ENCODE measurements around the gene SLC38A7.
"Not testable (repeated sequence)": the region's sequence is repeated elsewhere in the genome, so short reads cannot be mapped to it uniquely, and the experiment has no call there.

The SLC38A7 gene

DNA sequence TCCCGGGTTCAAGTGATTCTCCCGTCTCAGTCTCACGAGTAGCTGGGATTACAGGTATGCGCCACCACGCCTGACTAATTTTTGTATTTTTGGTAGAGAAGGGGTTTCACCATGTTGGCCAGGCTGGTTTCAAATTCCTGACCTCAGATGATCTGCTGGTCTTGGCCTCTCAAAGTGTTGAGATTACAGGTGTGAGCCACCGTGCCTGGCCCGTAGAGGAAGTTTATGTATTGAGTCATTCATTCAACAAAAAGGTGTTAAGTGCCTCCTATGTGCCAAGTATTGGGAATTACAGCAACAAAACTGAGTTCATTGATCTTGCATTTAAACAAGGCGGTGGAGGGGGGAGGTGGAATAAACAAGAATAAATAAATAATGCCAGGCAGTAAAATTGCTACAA, 44.7 kb downstream of the SLC38A7 start:
- no peak for DNase-seq (ENCODE audit: low spot score)
- TF ChIP-seq CTCF (IDR thresholded peaks at IDR 0.05; ENCODE audit: borderline replicate concordance, control extremely low read depth, extremely low read depth, insufficient read depth, missing control alignments), result no peak
- in situ Hi-C loops (cut with MboI; ENCODE audit: low sequenced_read_pairs, unreplicated experiment), result no loop called here

GRCh38 chr16:58639230-58639629, 45.3 kb downstream of the SLC38A7 start:
- no peak for TF ChIP-seq CTCF (IDR thresholded peaks at IDR 0.05; ENCODE audit: borderline replicate concordance, control extremely low read depth, extremely low read depth, insufficient read depth, missing control alignments)
- in situ Hi-C loops (cut with MboI; ENCODE audit: low sequenced_read_pairs, unreplicated experiment), result no loop called here

GRCh38 chr16:58638148-58639036, 46.2 kb downstream of the SLC38A7 start:
- no peak for DNase-seq (ENCODE audit: low spot score)
- in situ Hi-C loops (cut with MboI; ENCODE audit: low sequenced_read_pairs, unreplicated experiment), result no loop called here
- no peak for TF ChIP-seq CTCF (IDR thresholded peaks at IDR 0.05; ENCODE audit: borderline replicate concordance, control extremely low read depth, extremely low read depth, insufficient read depth, missing control alignments)

More at GRCh38 chr16:58639230-58639629, 45.3 kb downstream of the SLC38A7 start:
- no peak for DNase-seq (ENCODE audit: low spot score)

- in situ Hi-C loops (cut with MboI; ENCODE audit: low sequenced_read_pairs, unreplicated experiment); DNase-seq (ENCODE audit: low spot score): not testable (repeated sequence)
Observed at GRCh38 chr16:58637021-58637420, 47.5 kb downstream of the SLC38A7 start.

DNA sequence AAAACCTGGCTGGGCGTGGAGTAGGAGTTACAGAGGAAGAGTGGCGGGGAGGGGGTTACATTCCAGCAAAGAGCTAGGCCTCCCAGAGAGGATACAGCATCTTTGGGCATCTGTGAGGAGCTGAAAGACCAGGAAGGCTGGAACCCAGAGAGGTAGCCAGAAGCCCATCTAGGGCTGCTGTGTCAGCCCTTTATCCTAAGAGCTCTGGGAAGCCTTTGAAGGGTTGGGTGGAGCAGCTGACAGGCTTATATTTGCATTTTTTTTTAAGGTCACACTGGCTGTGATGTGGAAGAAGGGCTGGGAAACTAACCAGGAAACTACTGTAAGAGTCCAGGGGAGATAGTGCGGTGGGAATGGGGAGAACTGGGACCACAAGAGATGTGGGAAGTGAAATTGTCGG, 48.1 kb downstream of the SLC38A7 start:
- no peak for TF ChIP-seq CTCF (IDR thresholded peaks at IDR 0.05; ENCODE audit: borderline replicate concordance, control extremely low read depth, extremely low read depth, insufficient read depth, missing control alignments)
- no peak for DNase-seq (ENCODE audit: low spot score)
- in situ Hi-C loops (cut with MboI; ENCODE audit: low sequenced_read_pairs, unreplicated experiment), result no loop called here

DNA sequence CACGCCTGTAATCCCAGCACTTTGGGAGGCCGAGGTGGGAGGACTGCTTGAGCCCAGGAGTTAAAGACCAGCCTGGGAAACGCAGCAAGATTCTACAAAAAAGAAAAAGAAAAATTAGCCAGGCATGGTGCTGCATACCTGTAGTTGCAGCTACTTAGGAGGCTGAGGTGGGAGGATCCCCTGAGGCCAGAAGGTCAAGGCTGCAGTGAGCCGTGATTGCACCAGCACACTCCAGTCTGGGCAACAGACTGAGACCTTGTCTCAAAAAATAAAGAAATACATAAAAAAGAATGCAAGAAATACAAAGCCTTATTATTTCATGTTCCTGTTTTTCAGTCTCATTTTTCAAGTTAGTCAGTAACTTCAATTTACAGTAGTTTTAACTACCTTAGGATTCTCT, 49.1 kb downstream of the SLC38A7 start:
- in situ Hi-C loops (cut with MboI; ENCODE audit: low sequenced_read_pairs, unreplicated experiment), result no loop called here
- TF ChIP-seq CTCF (IDR thresholded peaks at IDR 0.05; ENCODE audit: borderline replicate concordance, control extremely low read depth, extremely low read depth, insufficient read depth, missing control alignments), result no peak
- DNase-seq (ENCODE audit: low spot score), result no peak

DNA sequence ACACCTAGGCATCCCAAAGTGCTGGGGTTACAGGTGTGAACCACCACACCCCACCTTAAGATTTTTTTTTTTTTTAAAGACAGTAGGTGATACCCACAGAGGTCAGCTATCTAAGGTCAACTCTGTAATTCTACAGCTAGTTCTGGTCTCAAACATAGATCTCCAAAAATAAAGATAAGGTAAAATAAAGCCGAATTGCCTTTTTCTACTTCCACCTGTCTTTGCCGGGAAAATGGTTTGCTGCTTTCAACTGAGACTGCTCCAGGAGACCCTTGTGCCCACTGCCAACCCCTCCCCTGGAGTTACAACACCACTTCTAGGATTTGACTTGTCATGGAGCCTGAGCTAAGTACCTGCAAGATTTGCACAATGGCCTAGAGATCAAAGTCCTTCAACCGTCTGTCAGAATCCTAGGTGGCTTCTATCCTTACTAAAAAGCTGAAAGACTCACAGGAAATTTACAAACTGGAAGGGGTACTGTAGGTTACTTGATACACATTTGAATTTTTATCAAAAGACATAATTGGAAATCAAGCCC, 50.2 kb downstream of the SLC38A7 start:
- DNase-seq (ENCODE audit: low spot score), result no peak
- in situ Hi-C loops (cut with MboI; ENCODE audit: low sequenced_read_pairs, unreplicated experiment), result no loop called here
- no peak for TF ChIP-seq CTCF (IDR thresholded peaks at IDR 0.05; ENCODE audit: borderline replicate concordance, control extremely low read depth, extremely low read depth, insufficient read depth, missing control alignments)
